Tongue (tissue), 2 donors: ENCODE results near the gene HTR3B. TPM values are rescaled to one million over a fixed set of nuclear protein-coding genes. Genes with fewer than 3 reads are reported as not detected.
"Not testable (repeated sequence)": the region's sequence is repeated elsewhere in the genome, so short reads cannot be mapped to it uniquely, and the experiment has no call there.

Source experiments
- DNase-seq: peaks from one replicate; pipeline ENCODE4 v3.0.0-alpha.2; 2015
- total RNA-seq: library from RNA; depleted of rRNA; stranded (reverse); fragments of >200 nt; gene quantifications from one replicate; pipeline ENCODE4 v1.2.3, GENCODE V29; 2014

Gene HTR3B
- total RNA-seq, 1 donor from 2014 or later = not detected

GRCh38 chr11:113884361-113884836 lies 20.2 kb upstream of the HTR3B start:
- DNase-seq = no peak

- DNase-seq = no peak
These were observed 18.7 kb upstream of the HTR3B start for GRCh38 chr11:113885897-113886296.

- no peak for DNase-seq
These were observed 15.7 kb upstream of the HTR3B start for GRCh38 chr11:113888848-113889247.

GRCh38 chr11:113894421-113894996 lies 10.1 kb upstream of the HTR3B start:
- DNase-seq = no peak

GRCh38 chr11:113895367-113896155 lies 9.0 kb upstream of the HTR3B start:
- DNase-seq = no peak

- peak; percentile 83 for DNase-seq
These were observed 8.3 kb upstream of the HTR3B start for GRCh38 chr11:113896156-113896879.

GRCh38 chr11:113901141-113901540 lies 3.5 kb upstream of the HTR3B start:
- DNase-seq = no peak

GRCh38 chr11:113906038-113906437 lies 1.4 kb downstream of the HTR3B start:
- DNase-seq = no peak

GRCh38 chr11:113906516-113906915 lies 1.9 kb downstream of the HTR3B start:
- no peak for DNase-seq

- no peak for DNase-seq
These were observed 2.6 kb downstream of the HTR3B start for GRCh38 chr11:113907152-113907551.

- no peak for DNase-seq
These were observed 3.1 kb downstream of the HTR3B start for GRCh38 chr11:113907681-113908080.

- no peak for DNase-seq
These were observed 3.5 kb downstream of the HTR3B start for GRCh38 chr11:113908098-113908497.

- DNase-seq = not testable (repeated sequence)
These were observed 6.9 kb downstream of the HTR3B start for GRCh38 chr11:113911491-113911890.

- DNase-seq = no peak
These were observed 19.0 kb downstream of the HTR3B start for GRCh38 chr11:113923572-113923971.

- no peak for DNase-seq
These were observed 21.9 kb downstream of the HTR3B start for GRCh38 chr11:113926273-113927197.

- no peak for DNase-seq
These were observed 23.7 kb downstream of the HTR3B start for GRCh38 chr11:113928311-113928710.

GRCh38 chr11:113932788-113933187 lies 28.2 kb downstream of the HTR3B start:
- DNase-seq = no peak

- not testable (repeated sequence) for DNase-seq
These were observed 29.6 kb downstream of the HTR3B start for GRCh38 chr11:113934193-113934592.

- no peak for DNase-seq
These were observed 30.2 kb downstream of the HTR3B start for GRCh38 chr11:113934761-113935160.

GRCh38 chr11:113935858-113936257 lies 31.3 kb downstream of the HTR3B start:
- DNase-seq = no peak

- DNase-seq = no peak
These were observed 33.3 kb downstream of the HTR3B start for GRCh38 chr11:113937918-113938317.

GRCh38 chr11:113942256-113942655 lies 37.7 kb downstream of the HTR3B start:
- no peak for DNase-seq
